ENCODE data around the gene ZBTB42. TPM values are rescaled to one million over a fixed set of nuclear protein-coding genes. Genes with fewer than 3 reads are reported as not detected.

Gene ZBTB42
- polyA plus RNA-seq, 1 of the 3 experiments (the other 2 are of a cell fraction) = 3.1 TPM

DNA sequence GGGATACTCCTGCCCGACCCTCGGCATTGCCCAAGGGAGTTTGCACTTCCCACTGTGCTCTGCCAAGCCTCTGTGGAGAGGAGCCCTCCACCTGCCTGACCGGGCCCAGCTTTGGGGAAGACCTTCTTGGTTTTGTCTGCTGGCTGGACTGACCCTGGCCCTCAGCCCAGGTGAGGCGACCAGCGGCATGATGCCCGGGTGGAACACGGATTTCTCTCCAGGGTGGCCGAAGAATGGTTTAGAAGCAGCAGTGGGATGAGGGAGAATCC is 15.6 kb downstream of the ZBTB42 start:
- TF ChIP-seq CHD2 (IDR thresholded peaks at IDR 0.05; ENCODE audit: low read length, partially characterized antibody) (no peak), RFX5 (IDR thresholded peaks at IDR 0.05; ENCODE audit: low read length) (no peak), NRF1 (IDR thresholded peaks at IDR 0.05; ENCODE audit: low read depth, low read length) (no peak), MEF2A (IDR thresholded peaks at IDR 0.05; ENCODE audit: borderline replicate concordance, low read depth) (no peak), RCOR1 (IDR thresholded peaks at IDR 0.05; ENCODE audit: low read length) (no peak), GATA2 (CRISPR knock-in tag; IDR thresholded peaks at IDR 0.05) (no peak), ZBTB33 (IDR thresholded peaks at IDR 0.05; ENCODE audit: borderline replicate concordance, low read depth) (no peak), RAD21 (IDR thresholded peaks at IDR 0.05; ENCODE audit: low read length) (no peak), EZH2phosphoT487 (IDR thresholded peaks at IDR 0.05; ENCODE audit: borderline replicate concordance, low read depth) (no peak), FOSL2 (IDR thresholded peaks at IDR 0.05; ENCODE audit: borderline replicate concordance, low read depth) (no peak), TEAD4 (IDR thresholded peaks at IDR 0.05; ENCODE audit: borderline replicate concordance, insufficient read depth) (no peak), TAF1 (IDR thresholded peaks at IDR 0.05; ENCODE audit: borderline replicate concordance, low read depth, low read length) (no peak), MXI1 (IDR thresholded peaks at IDR 0.05; ENCODE audit: low read depth, low read length) (no peak), SIN3A (IDR thresholded peaks at IDR 0.05; ENCODE audit: borderline replicate concordance, low read depth, low read length) (no peak)
- TF ChIP-seq, protein P1, sequence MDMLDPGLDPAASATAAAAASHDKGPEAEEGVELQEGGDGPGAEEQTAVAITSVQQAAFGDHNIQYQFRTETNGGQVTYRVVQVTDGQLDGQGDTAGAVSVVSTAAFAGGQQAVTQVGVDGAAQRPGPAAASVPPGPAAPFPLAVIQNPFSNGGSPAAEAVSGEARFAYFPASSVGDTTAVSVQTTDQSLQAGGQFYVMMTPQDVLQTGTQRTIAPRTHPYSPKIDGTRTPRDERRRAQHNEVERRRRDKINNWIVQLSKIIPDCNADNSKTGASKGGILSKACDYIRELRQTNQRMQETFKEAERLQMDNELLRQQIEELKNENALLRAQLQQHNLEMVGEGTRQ (IDR thresholded peaks at IDR 0.05; ENCODE audit: borderline replicate concordance, low read depth, low read length) = no peak
- TF ChIP-seq, protein P2, sequence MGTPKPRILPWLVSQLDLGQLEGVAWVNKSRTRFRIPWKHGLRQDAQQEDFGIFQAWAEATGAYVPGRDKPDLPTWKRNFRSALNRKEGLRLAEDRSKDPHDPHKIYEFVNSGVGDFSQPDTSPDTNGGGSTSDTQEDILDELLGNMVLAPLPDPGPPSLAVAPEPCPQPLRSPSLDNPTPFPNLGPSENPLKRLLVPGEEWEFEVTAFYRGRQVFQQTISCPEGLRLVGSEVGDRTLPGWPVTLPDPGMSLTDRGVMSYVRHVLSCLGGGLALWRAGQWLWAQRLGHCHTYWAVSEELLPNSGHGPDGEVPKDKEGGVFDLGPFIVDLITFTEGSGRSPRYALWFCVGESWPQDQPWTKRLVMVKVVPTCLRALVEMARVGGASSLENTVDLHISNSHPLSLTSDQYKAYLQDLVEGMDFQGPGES (IDR thresholded peaks at IDR 0.05; ENCODE audit: low read depth, low read length) = no peak
- WGBS (ENCODE audit: low lambda C conversion rate) = 0% methylated on average over 3 of the region's 8 CpGs
- Histone ChIP-seq H3K79me2 (ENCODE audit: insufficient read depth) (peaks cover 27% of the 10 kb centered on the region), H3K9me3 (no peaks in the 10 kb centered on the region), H3K4me1 (ENCODE audit: control insufficient read depth in 1 of 2, insufficient read depth in 2 of 2, low read depth in 1 of 2, low read length in 1 of 2) (peaks cover 3% of the 10 kb centered on the region in 2 experiments; a peak in 2 of 4 replicates), H3K9ac (peak overlapping the region; percentile 87), H3K27me3 (ENCODE audit: insufficient read depth) (no peaks in the 10 kb centered on the region), H3K27ac (ENCODE audit: low read depth in 2 of 2, low read length in 1 of 2) (peak overlapping the region; percentile 84 to 87), H3K4me2 (peak overlapping the region; percentile 99), H3F3A (replicated peaks; ENCODE audit: insufficient read depth) (peaks cover 14% of the 10 kb centered on the region), H4K20me1 (ENCODE audit: insufficient read depth) (no peaks in the 10 kb centered on the region), H3K4me3 (ENCODE audit: low read depth in 2 of 2, low read length in 1 of 2) (peak overlapping the region; percentile 73 to 83), H2AFZ (ENCODE audit: low read depth) (peak overlapping the region; percentile 93; the same call in 1 of the 2 replicates), H3K9me2 (no peaks in the 10 kb centered on the region), H3K36me3 (replicated peaks in 1 of 2; ENCODE audit: control insufficient read depth in 1 of 2, insufficient read depth in 2 of 2, low read length in 1 of 2) (no peaks in the 10 kb centered on the region)
- ChIA-PET CTCF (no interaction called here), POLR2A (interaction anchor here (0.9 kb wide), 1 partner anchor 9 kb away, joined by 4 read pairs; no protein-coding TSS in a partner anchor)
- DNase-seq = no peak
